ENCODE results near the gene TSPAN8. TPM values are rescaled to one million over a fixed set of nuclear protein-coding genes. Genes with fewer than 3 reads are reported as not detected.

The TSPAN8 gene
- total RNA-seq, 4 donors from 2014 or later: 0.29 to 16.3 (median 1.6) TPM

- no peaks in the 10 kb centered on the region for H3K27me3 ChIP-seq
- TF ChIP-seq CTCF (IDR thresholded peaks at IDR 0.05) (no peak), POLR2A (IDR thresholded peaks at IDR 0.05) (no peak)
Observed at GRCh38 chr12:71164568-71165197, 6.9 kb upstream of the TSPAN8 start.

DNA sequence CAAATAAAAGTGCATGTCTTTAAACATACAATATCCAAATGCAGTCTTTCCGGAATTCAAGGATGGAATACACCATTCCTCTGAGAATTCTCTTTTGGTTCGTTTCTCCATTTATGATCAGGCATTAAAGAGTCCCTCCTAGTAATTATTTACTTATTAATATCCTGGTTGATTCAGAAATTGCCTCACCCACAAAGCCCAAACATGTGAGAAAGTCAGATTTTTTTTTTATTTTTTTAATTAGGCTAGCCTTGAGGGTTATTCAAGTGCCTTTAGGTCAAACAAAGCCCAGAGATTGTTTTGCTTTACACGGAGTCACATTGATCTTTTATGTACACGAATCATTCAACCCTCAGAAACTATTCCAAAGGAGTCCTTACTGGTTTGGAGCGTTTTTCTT, 6.4 kb upstream of the TSPAN8 start:
- TF ChIP-seq POLR2A (IDR thresholded peaks at IDR 0.05): no peak
- no peak for TF ChIP-seq CTCF (IDR thresholded peaks at IDR 0.05)
- Histone ChIP-seq H3K36me3 (no peaks in the 10 kb centered on the region), H3K27me3 (no peaks in the 10 kb centered on the region), H3K27ac (no peak overlapping the region), H3K4me3 (no peak overlapping the region), H3K4me1 (no peaks in the 10 kb centered on the region), H3K9me3 (no peaks in the 10 kb centered on the region)
- intact Hi-C loops (cut with DNase I; ENCODE audit: low total_unique reads): no loop called here
- DNase-seq: no peak

More at GRCh38 chr12:71164568-71165197, 6.9 kb upstream of the TSPAN8 start:
- no peaks in the 10 kb centered on the region for H3K4me1 ChIP-seq
- no peak overlapping the region for H3K4me3 ChIP-seq
- H3K36me3 ChIP-seq: no peaks in the 10 kb centered on the region
- intact Hi-C loops (cut with DNase I; ENCODE audit: low total_unique reads): no loop called here
- H3K27ac ChIP-seq: no peak overlapping the region
- no peaks in the 10 kb centered on the region for H3K9me3 ChIP-seq
- no peak for DNase-seq

- intact Hi-C loops (cut with DNase I; ENCODE audit: low total_unique reads): no loop called here
- Histone ChIP-seq H3K9me3 (no peaks in the 10 kb centered on the region), H3K36me3 (no peaks in the 10 kb centered on the region), H3K4me1 (no peaks in the 10 kb centered on the region), H3K27me3 (no peaks in the 10 kb centered on the region), H3K27ac (no peak overlapping the region), H3K4me3 (no peak overlapping the region)
- DNase-seq: no peak
- TF ChIP-seq POLR2A (IDR thresholded peaks at IDR 0.05): no peak
- no peak for TF ChIP-seq CTCF (IDR thresholded peaks at IDR 0.05)
Observed at GRCh38 chr12:71162832-71163763, 5.3 kb upstream of the TSPAN8 start.

GRCh38 chr12:71161591-71161990, 3.8 kb upstream of the TSPAN8 start:
- H3K27ac ChIP-seq: no peak overlapping the region
- no peaks in the 10 kb centered on the region for H3K9me3 ChIP-seq
- H3K27me3 ChIP-seq: no peaks in the 10 kb centered on the region
- TF ChIP-seq POLR2A (IDR thresholded peaks at IDR 0.05) (no peak), CTCF (IDR thresholded peaks at IDR 0.05) (no peak)
- H3K36me3 ChIP-seq: no peaks in the 10 kb centered on the region
- no peak for DNase-seq
- no peak overlapping the region for H3K4me3 ChIP-seq
- intact Hi-C loops (cut with DNase I; ENCODE audit: low total_unique reads): no loop called here
- no peaks in the 10 kb centered on the region for H3K4me1 ChIP-seq

DNA sequence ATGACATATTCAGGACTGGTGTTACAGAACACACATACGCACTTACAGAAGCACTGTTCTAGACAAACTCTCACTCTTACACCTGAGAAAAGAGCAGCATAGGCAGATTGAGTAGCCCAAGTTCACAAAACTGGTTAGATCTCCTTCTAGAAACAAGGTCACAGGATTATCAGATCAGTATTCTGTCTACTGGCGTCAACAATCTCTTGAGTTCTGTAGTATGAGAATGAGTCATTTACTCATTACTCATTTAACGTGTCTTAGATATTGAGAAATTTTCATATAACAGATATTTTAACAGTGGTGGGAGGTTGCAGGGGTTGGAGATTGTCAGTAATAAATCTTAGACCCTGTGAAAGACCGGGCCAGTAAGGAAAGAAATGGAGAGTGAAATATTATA, 2.8 kb upstream of the TSPAN8 start:
- Histone ChIP-seq H3K27ac (no peak overlapping the region), H3K4me3 (no peak overlapping the region), H3K9me3 (no peaks in the 10 kb centered on the region), H3K36me3 (no peaks in the 10 kb centered on the region), H3K4me1 (no peaks in the 10 kb centered on the region), H3K27me3 (no peaks in the 10 kb centered on the region)
- no peak for DNase-seq
- no peak for TF ChIP-seq POLR2A (IDR thresholded peaks at IDR 0.05)
- TF ChIP-seq CTCF (IDR thresholded peaks at IDR 0.05): no peak
- intact Hi-C loops (cut with DNase I; ENCODE audit: low total_unique reads): no loop called here
